MM.1S (cell line): ENCODE measurements around the gene TMEM117.

ENCODE experiments used
- DNase-seq: peaks from one replicate; pipeline ENCODE4 v3.0.0-alpha.2; 2015
- H2AFZ ChIP-seq: fragments of 300-600 bp; sonication (generic); 2 replicates; pipeline ENCODE4 v1.6.0; 2016; ENCODE audit warnings: antibody characterized with exemption, low read length
- H3F3A ChIP-seq: fragments of 300-600 bp; sonication (generic); 2 replicates; pipeline ENCODE4 v1.6.1; 2016; ENCODE audit warnings: mild to moderate bottlenecking, antibody characterized with exemption, low read length, moderate library complexity, mixed read lengths; ENCODE audit not compliant: insufficient read depth
- H3K27ac ChIP-seq: fragments of 300-600 bp; sonication (generic); 2 replicates; pipeline ENCODE4 v1.5.1; 2016; ENCODE audit warnings: mild to moderate bottlenecking, low read length
- H3K27me3 ChIP-seq: fragments of 300-600 bp; sonication (generic); replicated peaks from 2 replicates; pipeline ENCODE4 v1.6.0; 2016; ENCODE audit warnings: low read length; ENCODE audit not compliant: insufficient read depth
- H3K36me3 ChIP-seq: fragments of 300-600 bp; sonication (generic); replicated peaks from 2 replicates; pipeline ENCODE4 v1.6.1; 2016; ENCODE audit warnings: mild to moderate bottlenecking, low read length, mixed read lengths; ENCODE audit not compliant: insufficient read depth
- H3K4me1 ChIP-seq: fragments of 300-600 bp; sonication (generic); 2 replicates; pipeline ENCODE4 v1.6.1; 2016; ENCODE audit warnings: low read length, mixed read lengths
- H3K4me2 ChIP-seq: fragments of 300-600 bp; sonication (generic); 2 replicates; pipeline ENCODE4 v1.6.0; 2016; ENCODE audit warnings: low read depth, low read length
- H3K4me3 ChIP-seq: fragments of 300-600 bp; sonication (generic); 2 replicates; pipeline ENCODE4 v1.5.1; 2016; ENCODE audit warnings: low read length, mixed read lengths
- H3K79me2 ChIP-seq: fragments of 300-600 bp; sonication (generic); 2 replicates; pipeline ENCODE4 v1.6.1; 2016; ENCODE audit warnings: mixed run types, low read length, mixed read lengths
- H3K9ac ChIP-seq: fragments of 300-600 bp; sonication (generic); 2 replicates; pipeline ENCODE4 v1.6.1; 2016; ENCODE audit warnings: low read length, mixed read lengths
- H3K9me2 ChIP-seq: fragments of 300-600 bp; sonication (generic); replicated peaks from 2 replicates; pipeline ENCODE4 v1.6.1; 2016; ENCODE audit warnings: mild to moderate bottlenecking, low read length, mixed read lengths; ENCODE audit not compliant: insufficient read depth
- H3K9me3 ChIP-seq: fragments of 300-600 bp; sonication (generic); replicated peaks from 2 replicates; pipeline ENCODE4 v1.6.1; 2016; ENCODE audit warnings: mild to moderate bottlenecking, low read length, mixed read lengths; ENCODE audit not compliant: insufficient read depth
- H4K20me1 ChIP-seq: fragments of 300-600 bp; sonication (generic); 2 replicates; pipeline ENCODE4 v1.6.1; 2016; ENCODE audit warnings: mild to moderate bottlenecking, low read length, moderate library complexity, mixed read lengths; ENCODE audit not compliant: insufficient read depth
- EZH2 ChIP-seq: fragments of 300-600 bp; sonication (generic); optimal IDR thresholded peaks from 2 replicates; pipeline ENCODE3; 2017; ENCODE audit warnings: low read depth, mild to moderate bottlenecking, antibody characterized with exemption, low read length, mixed read lengths
- EZH2phosphoT487 ChIP-seq: fragments of 300-600 bp; sonication (generic); IDR thresholded peaks from 2 replicates; pipeline ENCODE4 v1.6.1; 2018; ENCODE audit warnings: antibody characterized with exemption, low read length
- TF ChIP-seq, protein P1 (sequence below): fragments of 300-600 bp; sonication (generic); IDR thresholded peaks from 2 replicates; pipeline ENCODE4 v1.5.1; 2016; ENCODE audit warnings: antibody characterized with exemption, low read length, mixed read lengths

Gene TMEM117

DNA sequence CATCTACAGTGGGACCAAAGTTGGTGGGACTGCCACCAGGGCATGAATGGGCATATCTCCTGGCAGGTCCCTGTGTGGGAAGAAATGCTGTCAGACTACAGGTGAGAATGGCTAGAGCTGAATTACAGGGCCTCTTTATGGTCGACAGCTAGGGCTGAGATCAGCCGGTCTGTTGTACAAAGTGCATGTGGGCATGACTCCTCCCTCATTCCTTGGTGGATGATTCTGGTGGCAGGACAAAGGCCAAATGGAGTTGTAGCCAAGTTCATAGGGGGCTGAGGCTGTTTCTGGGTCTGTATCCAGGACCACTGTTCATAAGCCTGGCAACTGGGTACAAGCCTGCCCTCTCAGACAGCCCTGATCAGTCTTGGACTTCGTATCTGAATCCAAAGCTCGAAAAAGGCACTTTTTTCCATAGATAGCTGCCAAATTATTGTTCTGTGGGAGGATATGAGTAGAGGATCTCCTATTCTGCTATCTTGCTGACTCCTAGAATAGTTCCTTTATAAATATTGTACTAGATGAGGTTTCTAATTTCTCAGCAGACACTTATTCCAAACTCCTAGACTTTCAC is 460.8 kb downstream of the TMEM117 start:
- Histone ChIP-seq H3K36me3 (no peaks in the 10 kb centered on the region), H3F3A (no peaks in the 10 kb centered on the region), H2AFZ (no peak overlapping the region), H3K4me1 (0 out of 2 replicates have a peak, but pooled peaks cover 3% of the 10 kb centered on the region), H4K20me1 (no peaks in the 10 kb centered on the region), H3K9me2 (no peaks in the 10 kb centered on the region), H3K27ac (no peak overlapping the region), H3K9ac (no peak overlapping the region), H3K9me3 (no peaks in the 10 kb centered on the region; the same call in 1 of the 2 replicates), H3K79me2 (no peaks in the 10 kb centered on the region), H3K27me3 (no peaks in the 10 kb centered on the region), H3K4me2 (no peak overlapping the region), H3K4me3 (no peak overlapping the region)
- TF ChIP-seq EZH2 (no peak), EZH2phosphoT487 (no peak)
- TF ChIP-seq, protein P1, sequence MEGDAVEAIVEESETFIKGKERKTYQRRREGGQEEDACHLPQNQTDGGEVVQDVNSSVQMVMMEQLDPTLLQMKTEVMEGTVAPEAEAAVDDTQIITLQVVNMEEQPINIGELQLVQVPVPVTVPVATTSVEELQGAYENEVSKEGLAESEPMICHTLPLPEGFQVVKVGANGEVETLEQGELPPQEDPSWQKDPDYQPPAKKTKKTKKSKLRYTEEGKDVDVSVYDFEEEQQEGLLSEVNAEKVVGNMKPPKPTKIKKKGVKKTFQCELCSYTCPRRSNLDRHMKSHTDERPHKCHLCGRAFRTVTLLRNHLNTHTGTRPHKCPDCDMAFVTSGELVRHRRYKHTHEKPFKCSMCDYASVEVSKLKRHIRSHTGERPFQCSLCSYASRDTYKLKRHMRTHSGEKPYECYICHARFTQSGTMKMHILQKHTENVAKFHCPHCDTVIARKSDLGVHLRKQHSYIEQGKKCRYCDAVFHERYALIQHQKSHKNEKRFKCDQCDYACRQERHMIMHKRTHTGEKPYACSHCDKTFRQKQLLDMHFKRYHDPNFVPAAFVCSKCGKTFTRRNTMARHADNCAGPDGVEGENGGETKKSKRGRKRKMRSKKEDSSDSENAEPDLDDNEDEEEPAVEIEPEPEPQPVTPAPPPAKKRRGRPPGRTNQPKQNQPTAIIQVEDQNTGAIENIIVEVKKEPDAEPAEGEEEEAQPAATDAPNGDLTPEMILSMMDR: no peak
- no peak for DNase-seq

DNA sequence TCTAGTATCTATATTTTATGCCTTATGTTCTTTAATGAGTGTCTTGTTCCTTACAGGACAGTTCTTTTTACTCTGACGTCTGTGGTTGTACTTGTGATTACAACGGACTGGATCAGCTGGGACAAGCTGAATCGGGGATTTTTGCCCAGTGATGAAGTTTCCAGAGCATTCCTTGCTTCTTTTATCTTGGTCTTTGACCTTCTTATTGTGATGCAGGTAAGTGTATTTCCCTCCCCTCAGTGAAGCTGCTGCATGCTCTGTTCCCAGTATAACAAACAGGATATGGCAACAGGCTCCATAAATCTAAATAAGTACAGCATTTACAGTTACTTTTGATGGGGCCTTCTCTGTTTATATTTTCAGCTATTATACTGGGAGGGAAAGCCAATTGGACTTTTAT is 463.6 kb downstream of the TMEM117 start:
- H3K4me1 ChIP-seq: 0 out of 2 replicates have a peak, but pooled peaks cover under 1% of the 10 kb centered on the region
- H4K20me1 ChIP-seq: no peaks in the 10 kb centered on the region
- H3K4me3 ChIP-seq: no peak overlapping the region
- no peaks in the 10 kb centered on the region; the same call in 1 of the 2 replicates for H3K9me3 ChIP-seq
- H3K79me2 ChIP-seq: no peaks in the 10 kb centered on the region
- no peak overlapping the region for H3K4me2 ChIP-seq
- no peaks in the 10 kb centered on the region for H3K9me2 ChIP-seq
- no peaks in the 10 kb centered on the region for H3K36me3 ChIP-seq
- H3K9ac ChIP-seq: no peak overlapping the region
- no peaks in the 10 kb centered on the region for H3K27me3 ChIP-seq
- H2AFZ ChIP-seq: no peak overlapping the region
- TF ChIP-seq, protein P1: no peak
- TF ChIP-seq EZH2phosphoT487: no peak
- no peak for TF ChIP-seq EZH2
- no peak for DNase-seq
- no peak overlapping the region for H3K27ac ChIP-seq
- no peaks in the 10 kb centered on the region for H3F3A ChIP-seq

DNA sequence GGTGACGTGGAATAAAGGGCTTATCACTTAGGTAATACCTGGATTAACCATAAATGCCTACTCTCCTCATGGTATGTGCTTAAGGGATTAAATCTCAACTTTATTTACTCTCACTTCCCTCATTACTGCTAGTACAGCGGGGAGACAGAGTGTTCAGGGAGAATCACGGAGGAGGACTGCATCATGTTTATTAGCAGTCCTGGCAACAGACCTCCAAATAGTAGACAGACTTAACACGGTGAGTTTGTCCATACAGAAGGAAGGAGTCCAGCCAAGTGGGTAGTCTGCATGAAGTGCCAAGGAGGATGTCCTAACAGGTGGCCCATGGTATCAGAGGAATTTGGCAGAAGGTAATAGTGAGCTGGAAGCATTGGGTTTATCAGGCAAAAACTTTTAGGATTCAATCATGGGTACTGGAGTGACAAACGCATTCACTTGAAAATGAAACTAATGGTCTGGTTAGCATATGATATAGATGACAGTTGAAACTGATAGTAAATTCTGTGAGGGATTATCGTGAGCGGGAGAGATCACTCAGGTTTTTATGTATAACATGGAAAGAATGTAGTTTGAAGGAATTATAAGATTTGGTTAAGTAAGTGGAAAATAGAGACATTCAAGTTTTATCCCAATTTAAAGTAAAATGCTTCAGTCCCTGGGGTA is 471.8 kb downstream of the TMEM117 start:
- Histone ChIP-seq H2AFZ (peak overlapping the region; percentile 67), H3K36me3 (no peaks in the 10 kb centered on the region), H3F3A (0 out of 2 replicates have a peak, but pooled peaks cover 3% of the 10 kb centered on the region), H3K4me3 (peak overlapping the region; percentile 60), H3K9me2 (no peaks in the 10 kb centered on the region), H3K79me2 (no peaks in the 10 kb centered on the region), H3K4me2 (peak overlapping the region; percentile 78), H3K4me1 (peaks cover 20% of the 10 kb centered on the region), H3K27me3 (no peaks in the 10 kb centered on the region), H3K9ac (peak overlapping the region; percentile 51; the same call in 1 of the 2 replicates), H4K20me1 (no peaks in the 10 kb centered on the region), H3K9me3 (no peaks in the 10 kb centered on the region), H3K27ac (peak overlapping the region; percentile 59; the same call in 1 of the 2 replicates)
- peak; percentile 55 for DNase-seq
- no peak for TF ChIP-seq EZH2phosphoT487
- TF ChIP-seq EZH2: no peak
- TF ChIP-seq, protein P1: no peak
